Measurements from ENCODE around the gene RNF103.

RNF103 gene

GRCh38 chr2:86634352-86634751, 10.7 kb upstream of the RNF103 start:
- no peak for DNase-seq (ENCODE audit: low spot score)
- TF ChIP-seq, protein P1, sequence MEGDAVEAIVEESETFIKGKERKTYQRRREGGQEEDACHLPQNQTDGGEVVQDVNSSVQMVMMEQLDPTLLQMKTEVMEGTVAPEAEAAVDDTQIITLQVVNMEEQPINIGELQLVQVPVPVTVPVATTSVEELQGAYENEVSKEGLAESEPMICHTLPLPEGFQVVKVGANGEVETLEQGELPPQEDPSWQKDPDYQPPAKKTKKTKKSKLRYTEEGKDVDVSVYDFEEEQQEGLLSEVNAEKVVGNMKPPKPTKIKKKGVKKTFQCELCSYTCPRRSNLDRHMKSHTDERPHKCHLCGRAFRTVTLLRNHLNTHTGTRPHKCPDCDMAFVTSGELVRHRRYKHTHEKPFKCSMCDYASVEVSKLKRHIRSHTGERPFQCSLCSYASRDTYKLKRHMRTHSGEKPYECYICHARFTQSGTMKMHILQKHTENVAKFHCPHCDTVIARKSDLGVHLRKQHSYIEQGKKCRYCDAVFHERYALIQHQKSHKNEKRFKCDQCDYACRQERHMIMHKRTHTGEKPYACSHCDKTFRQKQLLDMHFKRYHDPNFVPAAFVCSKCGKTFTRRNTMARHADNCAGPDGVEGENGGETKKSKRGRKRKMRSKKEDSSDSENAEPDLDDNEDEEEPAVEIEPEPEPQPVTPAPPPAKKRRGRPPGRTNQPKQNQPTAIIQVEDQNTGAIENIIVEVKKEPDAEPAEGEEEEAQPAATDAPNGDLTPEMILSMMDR (IDR thresholded peaks at IDR 0.05; ENCODE audit: extremely low read depth, missing control alignments): no peak

GRCh38 chr2:86633155-86633651, 9.5 kb upstream of the RNF103 start:
- TF ChIP-seq, protein P1 (IDR thresholded peaks at IDR 0.05; ENCODE audit: extremely low read depth, missing control alignments): no peak
- DNase-seq (ENCODE audit: low spot score): no peak

- DNase-seq (ENCODE audit: low spot score): no peak
- TF ChIP-seq, protein P1 (IDR thresholded peaks at IDR 0.05; ENCODE audit: extremely low read depth, missing control alignments): no peak
These were observed 9.0 kb upstream of the RNF103 start for GRCh38 chr2:86632672-86633071.

DNA sequence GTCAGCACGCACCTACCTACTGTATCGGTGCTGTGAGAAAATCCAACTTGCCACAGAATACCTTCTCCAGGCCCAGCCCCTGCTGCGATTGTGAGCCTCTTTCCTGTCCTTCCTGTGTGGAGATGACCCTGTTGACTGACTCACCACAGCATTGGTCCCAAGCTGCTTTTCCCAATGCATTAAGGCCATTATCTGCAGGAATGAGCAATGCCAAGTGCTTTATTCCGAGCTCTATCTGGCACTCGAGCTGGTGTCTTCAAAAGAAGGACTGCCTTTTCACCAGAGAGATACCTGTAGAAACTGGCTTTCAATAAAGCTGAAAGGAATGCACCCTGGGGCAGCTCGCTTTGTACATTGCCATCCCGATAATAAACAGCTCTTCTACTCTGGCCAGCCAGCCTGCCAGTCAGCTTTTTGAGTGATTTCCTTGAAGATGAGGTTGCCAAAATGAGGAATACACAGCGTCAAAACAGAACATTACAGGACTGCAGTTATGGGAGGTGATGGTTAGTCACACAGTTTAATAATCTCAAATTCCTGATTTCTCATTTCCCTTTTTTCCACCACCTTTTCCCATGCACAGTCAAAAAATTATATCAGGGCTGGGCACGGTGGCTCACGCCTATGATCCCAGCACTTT, 8.3 kb upstream of the RNF103 start:
- TF ChIP-seq, protein P1 (IDR thresholded peaks at IDR 0.05; ENCODE audit: extremely low read depth, missing control alignments): no peak
- no peak for DNase-seq (ENCODE audit: low spot score)

DNA sequence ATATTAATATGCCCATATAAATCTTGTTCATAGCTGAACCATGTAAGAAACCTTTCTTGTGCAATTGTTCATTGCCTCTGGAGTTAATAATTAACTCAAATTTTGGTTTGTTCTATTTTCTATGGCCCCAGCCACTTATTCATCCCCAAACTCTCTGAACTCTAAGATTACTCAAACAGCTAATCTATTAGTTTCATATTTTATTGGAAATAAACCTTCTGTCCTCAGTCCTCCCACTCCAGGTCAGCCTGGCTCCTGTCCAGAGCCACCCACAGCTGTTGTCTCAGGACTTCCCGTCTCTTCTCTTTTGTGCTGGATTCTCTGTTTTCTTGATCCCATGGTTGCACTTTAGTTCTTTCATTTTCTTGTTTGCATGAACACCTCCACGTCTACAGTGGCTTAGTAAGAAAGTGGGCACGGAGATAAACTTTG, 4.4 kb upstream of the RNF103 start:
- DNase-seq (ENCODE audit: low spot score): peak; percentile 60

GRCh38 chr2:86627550-86627949, 3.9 kb upstream of the RNF103 start:
- DNase-seq (ENCODE audit: low spot score): no peak
- TF ChIP-seq, protein P1 (IDR thresholded peaks at IDR 0.05; ENCODE audit: extremely low read depth, missing control alignments): no peak

More for the DNA sequence above, 4.4 kb upstream of the RNF103 start:
- TF ChIP-seq, protein P1 (IDR thresholded peaks at IDR 0.05; ENCODE audit: extremely low read depth, missing control alignments): no peak

- DNase-seq (ENCODE audit: low spot score): no peak
- TF ChIP-seq, protein P1 (IDR thresholded peaks at IDR 0.05; ENCODE audit: extremely low read depth, missing control alignments): no peak
These were observed 1.4 kb upstream of the RNF103 start for GRCh38 chr2:86625096-86625495.

Measured in GM20000 (cell line).